COLO668 (cell line): ENCODE measurements around the gene REEP3.

Source experiments
- DNase-seq: peaks from one replicate; lab custom pipeline; 2025; ENCODE audit not compliant: unreplicated experiment; lab: John Stamatoyannopoulos, UW

REEP3 gene

GRCh38 chr10:63584725-63585035, 63.5 kb downstream of the REEP3 start:
- DNase-seq, result no peak

- DNase-seq, result no peak
Measured at GRCh38 chr10:63585041-63585440, 63.8 kb downstream of the REEP3 start.

- DNase-seq, result no peak
Measured at GRCh38 chr10:63586043-63586442, 64.8 kb downstream of the REEP3 start.

DNA sequence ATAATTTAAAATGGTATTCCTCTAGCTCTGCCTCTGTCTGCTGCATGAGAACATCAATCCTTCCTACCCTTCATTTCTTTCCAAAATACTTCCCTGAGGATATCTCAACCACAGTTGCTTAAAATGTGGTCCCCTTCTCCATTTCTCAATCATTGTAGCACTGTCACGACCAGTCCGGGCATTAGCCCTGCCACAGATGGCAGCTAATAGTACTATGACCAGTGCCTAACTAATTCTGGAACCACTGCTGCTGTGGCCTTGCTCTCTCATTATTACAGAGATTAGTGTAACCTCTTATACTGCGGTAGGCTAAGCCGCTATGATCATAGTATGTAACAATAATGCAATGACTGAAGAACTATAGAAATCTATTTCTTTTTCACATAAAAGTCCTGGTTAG, 66.0 kb downstream of the REEP3 start:
- DNase-seq, result no peak

DNA sequence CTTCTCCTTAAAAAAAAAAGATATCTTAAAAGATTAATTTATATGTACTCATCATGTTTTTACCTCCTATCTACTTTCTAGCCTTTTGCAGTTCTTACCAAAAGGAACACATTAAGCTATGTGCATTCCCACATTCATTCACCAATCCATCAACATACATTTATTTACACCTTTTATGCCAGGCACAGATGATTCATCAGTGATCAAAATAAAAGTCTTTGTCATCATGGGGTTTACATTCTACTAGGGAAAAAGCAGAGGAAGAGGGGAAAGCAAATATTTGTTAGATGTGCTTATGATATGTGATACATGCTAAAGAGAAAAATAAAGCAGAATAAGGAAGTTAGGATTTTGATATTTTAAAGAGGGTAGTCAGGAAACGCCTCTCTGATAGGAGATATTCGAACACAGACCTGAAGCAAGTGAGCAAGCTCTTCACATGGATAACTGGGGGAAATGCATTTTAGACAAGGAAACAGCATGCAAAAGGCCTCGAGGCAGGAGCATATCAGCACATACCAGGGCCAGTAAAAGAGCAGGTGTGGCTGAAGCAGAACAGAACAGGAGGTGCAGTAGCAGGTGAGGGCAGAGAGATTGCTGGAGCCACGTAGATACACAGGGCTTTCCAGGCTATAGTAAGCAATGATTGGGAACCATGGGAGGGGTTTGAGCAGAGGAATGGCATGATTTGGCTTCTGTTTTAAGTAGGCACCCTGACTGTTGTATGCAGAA, 67.4 kb downstream of the REEP3 start:
- peak; percentile 59 for DNase-seq

DNA sequence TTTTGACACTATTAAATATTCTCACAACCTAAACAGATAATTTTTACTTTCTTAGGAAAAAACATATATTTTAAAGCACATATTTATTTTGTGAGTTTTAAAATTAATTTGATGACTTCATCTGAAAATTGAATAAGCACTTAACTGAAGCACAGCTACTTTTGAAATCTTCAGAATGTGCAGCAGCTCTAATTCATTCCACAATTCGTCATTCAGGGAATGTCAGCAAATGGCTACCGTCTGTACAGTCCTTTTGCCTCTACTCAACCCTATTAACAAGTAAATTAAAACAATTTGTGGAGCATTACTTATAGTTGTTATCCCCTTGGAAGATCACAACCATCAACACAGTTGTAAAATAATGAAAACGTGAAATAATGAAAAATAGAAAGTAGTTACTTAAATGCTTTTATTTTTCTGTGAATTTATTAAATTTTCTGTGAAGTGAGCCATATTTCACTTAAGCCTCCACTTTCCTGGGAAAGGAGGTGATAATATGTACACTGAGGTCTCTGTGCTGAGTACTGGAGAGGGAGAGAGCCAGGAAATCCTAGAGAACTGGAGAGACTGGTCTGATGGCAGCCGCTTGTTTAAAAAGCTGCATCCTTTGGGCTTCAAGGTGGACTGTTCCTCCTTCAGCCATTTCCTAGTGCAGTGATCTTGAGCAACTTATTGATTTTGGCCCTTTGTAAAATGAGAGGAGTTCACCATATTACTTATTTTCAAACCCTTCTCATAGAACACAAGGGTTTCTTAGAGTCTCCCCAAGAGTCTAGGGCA, 70.6 kb downstream of the REEP3 start:
- DNase-seq, result no peak

GRCh38 chr10:63593576-63593975, 72.4 kb downstream of the REEP3 start:
- no peak for DNase-seq

GRCh38 chr10:63595072-63595471, 73.9 kb downstream of the REEP3 start:
- DNase-seq, result no peak

- DNase-seq, result no peak
Measured at GRCh38 chr10:63596924-63597323, 75.7 kb downstream of the REEP3 start.

DNA sequence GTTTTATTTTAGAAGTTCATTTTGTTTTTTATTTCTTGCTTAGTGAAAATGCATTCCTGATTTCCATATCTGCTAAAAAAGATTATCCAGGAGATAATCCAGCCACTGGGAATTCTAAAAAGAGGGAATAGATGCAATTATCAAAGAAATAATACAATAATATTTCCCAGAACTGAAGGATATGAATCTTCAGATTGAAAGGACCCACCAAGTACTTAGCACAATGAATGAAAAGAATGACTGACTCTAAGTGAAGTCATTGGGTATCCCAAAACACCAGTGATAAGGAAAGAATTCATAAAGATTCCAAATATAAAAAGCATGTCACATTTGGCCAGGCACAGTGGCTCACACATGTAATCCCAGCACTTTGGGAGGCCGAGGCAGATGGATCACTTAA, 79.3 kb downstream of the REEP3 start:
- no peak for DNase-seq

DNA sequence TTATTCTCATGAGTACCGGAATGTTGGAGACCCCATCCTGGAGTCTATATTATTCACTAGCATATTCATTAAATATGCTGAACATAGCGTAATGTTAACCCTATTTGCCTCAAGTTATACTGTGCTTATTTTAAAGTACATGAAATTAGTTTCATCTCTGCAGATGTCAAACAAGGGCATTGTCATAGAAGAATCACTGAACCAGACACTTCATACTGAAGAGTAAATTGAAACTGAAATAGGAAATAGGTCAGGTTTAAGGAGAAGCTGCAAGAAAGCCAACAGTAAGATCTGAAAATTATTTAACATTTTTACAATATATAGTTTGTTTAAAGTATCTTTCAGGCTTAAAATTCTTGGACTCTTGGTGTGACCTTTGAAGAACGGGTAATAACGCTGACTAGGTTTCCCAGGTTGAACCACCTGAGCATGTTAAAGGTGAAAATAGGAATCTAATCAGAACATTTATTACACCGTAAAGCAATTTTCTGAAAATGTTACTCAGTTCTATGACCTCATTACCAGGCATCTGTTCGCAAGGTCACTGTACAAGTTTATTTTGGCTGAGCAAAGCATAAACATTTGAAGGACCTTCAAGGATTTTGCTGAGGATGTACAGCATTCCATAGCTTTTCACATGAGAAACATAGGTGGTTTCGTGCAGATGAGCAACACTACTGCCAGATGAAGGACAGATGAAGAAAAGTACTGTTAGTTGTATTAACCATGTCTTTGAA, 82.7 kb downstream of the REEP3 start:
- DNase-seq, result no peak

GRCh38 chr10:63605197-63605967, 84.2 kb downstream of the REEP3 start:
- DNase-seq, result no peak

DNA sequence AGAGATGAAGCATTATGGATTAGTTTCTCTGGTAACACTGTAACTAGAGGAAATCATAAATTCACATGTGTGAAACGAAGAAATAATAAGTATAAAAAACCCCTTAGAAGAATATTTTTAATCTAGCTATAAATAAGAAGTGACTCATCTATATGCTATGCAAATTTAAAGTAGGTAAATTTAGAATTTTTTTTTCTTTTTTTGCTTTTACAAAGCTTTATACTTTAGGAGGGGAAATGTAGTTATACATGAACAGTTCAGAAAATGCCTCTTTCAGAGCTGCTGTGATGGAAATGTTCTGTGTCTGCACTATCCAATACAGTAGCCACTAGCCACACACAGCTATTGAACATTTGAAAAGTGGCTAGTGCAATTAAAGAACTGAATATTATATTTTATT, 87.3 kb downstream of the REEP3 start:
- DNase-seq, result no peak

GRCh38 chr10:63611078-63611477, 89.9 kb downstream of the REEP3 start:
- DNase-seq, result no peak

- DNase-seq, result no peak
Measured at GRCh38 chr10:63614371-63614891, 93.2 kb downstream of the REEP3 start.

GRCh38 chr10:63618552-63618951, 97.4 kb downstream of the REEP3 start:
- no peak for DNase-seq

- no peak for DNase-seq
Measured at GRCh38 chr10:63619426-63619825, 98.2 kb downstream of the REEP3 start.

DNA sequence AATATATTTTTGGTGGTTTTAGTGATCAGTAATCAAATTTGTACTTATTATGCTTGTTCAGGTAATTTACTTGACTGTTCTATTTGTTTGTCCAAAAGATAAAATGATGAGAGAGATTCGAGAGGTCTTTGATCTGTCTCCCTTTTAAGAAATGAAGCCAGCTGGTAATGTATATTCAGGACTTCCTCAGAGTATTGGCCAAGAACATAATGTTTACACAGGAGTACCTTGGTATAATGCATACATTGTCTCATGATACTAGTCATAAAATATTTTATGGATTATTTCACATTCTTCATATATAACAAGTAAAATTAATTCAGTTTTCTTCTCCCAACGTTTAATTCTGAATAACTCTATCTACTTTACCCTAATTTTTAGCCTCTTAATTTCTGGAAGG, 100.9 kb downstream of the REEP3 start:
- DNase-seq, result no peak

DNA sequence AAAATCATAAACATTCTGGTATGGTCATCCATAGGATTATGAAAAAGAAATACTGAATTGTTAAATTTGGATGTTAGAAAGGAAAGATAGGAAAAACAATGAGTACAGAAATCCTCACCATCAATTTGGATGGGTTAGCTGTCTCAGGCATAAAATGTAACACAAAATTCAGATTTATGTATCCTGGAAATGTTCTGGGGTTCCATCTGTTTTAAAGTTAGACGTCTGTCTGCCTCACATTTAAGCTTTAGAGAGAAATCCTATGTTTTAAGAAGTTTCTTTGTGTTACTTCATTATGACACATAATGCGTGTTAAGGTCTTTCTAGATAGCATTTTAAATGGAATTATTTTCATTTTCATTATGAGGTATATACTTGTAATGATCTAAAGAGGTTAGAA, 103.5 kb downstream of the REEP3 start:
- no peak for DNase-seq

DNA sequence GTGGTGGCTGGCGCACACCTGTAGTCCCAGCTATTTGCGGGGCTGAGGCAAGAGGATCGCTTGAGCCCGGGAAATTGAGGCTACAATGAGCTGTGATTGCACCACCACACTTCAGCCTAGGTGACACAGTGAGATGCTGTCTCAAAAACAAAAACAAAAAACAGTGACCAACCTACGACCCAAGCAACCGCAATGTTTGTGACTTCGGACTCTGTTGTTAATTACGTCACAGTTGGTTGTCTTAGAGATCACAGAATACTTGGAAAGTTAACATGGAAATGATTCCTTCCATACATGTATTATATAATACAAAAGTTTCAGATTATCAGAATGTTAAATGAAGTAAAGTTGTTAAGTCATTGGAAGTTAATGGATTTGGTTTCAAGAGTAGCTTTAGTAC, 106.2 kb downstream of the REEP3 start:
- no peak for DNase-seq

GRCh38 chr10:63627881-63628296, 106.7 kb downstream of the REEP3 start:
- DNase-seq, result no peak
